T-helper 2 cell treated with Interferon-gamma antibody and Interleukin-4, amounts not matched to agents 100 ng/mL and 5 ng/mL, for 36 hours (primary cell): ENCODE results near the gene ANAPC15. TPM values are rescaled to one million over a fixed set of nuclear protein-coding genes. Genes with fewer than 3 reads are reported as not detected.
"Not testable (repeated sequence)": the region's sequence is repeated elsewhere in the genome, so short reads cannot be mapped to it uniquely, and the experiment has no call there.

Experiments
- intact Hi-C: fragments of 100-400 bp; cut with micrococcal nuclease; formaldehyde crosslinking; loops from one replicate; pipeline ENCODE4 v1.15.1; 2023
- total RNA-seq: library from RNA; stranded (reverse); gene quantifications from 2 replicates; pipeline ENCODE4 v1.2.3, GENCODE V29; 2022

ANAPC15 gene
- 77.9 and 78.0 TPM in 2 replicates for total RNA-seq

DNA sequence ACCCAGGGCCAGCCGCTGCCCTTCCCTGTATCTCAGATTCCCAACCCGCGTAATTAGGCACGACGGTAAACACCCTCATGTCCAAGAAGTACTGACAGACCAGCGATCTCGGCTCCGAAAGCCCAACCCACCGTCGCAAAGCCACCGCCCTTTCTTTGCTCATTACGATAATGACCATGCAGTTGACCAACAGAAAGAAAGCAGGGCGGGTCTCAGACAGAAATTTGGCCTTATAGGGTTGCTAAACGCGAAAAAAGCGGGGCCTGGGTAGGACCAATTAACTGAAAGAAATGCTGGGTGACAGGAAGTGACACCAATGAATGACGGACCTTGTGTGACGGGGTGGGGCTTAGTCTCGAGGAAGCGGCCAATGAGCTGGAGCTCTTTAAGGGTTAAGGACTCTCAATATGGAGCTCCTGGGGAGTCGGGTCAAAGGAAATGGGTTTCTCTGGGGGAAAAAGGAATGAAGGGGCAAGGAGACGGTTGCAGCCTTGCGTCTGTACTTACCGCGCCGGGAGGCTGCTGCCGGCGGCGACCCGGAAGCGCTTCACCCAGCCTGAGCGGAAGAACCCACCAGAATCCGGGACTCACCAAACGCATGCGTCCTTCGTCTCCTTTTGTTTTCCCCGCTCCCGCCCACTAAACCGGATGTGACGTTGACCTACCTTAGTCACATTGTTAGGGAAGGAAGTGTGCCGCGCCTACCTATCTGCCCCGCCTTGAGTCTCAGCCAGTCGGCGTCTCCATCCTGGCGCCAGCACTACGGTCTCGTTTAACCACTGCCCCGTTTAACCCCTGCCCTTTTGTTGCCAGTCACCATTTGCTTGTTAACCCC is at the start of gene ANAPC15:
TSS of gene ANAPC15 (minus strand) at position 553 of the 835 bp plus-strand sequence. CDS start 1,419 bp downstream, outside the sequence.
- intact Hi-C loops: loop anchor here (1.0 to 2.0 kb wide), 7 partner anchors 9 to 322 kb away; partner anchors contain the start of genes CLPB, LAMTOR1, LRRC51 and NUMA1

DNA sequence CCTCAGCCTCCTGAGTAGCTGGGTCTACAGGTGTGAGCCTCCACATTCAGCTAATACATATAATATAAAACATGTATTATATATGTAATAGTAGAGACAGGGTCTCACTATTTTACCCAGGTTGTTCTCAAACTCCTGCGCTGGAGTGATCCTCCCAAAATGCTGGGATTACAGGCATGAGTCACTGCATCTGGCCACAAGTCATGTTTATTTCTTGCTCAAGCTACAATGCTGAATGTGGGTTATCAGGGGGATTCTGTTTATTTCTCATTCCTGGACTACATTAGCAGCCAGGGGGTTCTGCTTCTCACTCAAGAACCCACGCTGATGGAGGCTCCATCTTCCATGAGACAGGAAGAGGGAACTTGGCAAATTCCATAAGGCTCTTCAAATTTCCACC is 47.8 kb upstream of the ANAPC15 start:
- intact Hi-C loops: no loop called here

DNA sequence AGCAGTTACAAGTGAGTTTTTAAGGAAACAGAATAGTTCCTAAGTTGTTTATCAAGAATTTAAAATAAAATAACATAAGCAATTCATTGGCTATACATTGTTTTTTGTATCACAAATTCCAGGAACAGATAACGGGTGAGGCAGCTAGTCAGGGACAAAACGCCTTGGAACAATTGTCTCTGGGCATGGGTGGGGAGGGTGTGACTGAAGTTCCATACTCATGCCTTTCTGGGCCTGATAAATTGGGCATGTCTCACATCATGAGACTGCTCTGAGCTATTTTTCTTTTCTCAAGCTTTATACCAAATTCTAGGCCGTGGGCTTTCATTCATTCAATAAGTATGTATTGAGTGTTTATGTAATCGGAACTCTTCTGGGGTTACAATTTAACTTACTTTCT is 44.6 kb upstream of the ANAPC15 start:
- intact Hi-C loops: no loop called here

DNA sequence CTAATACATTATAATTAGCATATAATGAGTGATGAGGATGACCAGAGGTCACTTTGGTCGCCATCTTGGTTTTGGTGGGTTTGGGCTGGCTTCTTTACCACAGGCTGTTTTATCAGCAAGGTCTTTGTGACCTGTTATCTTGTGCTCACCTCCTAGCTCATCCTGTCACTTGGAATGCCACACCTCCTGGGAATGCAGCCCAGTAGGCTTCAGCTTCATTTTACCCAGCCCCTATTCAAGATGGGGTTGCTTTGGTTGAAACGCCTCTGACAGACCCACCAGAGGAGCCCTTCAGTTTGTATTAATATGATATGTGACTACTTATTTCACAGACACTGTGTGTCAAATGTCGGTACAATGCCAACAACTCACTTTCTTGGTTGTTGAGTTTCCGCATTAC is 43.3 kb upstream of the ANAPC15 start:
- intact Hi-C loops: no loop called here

DNA sequence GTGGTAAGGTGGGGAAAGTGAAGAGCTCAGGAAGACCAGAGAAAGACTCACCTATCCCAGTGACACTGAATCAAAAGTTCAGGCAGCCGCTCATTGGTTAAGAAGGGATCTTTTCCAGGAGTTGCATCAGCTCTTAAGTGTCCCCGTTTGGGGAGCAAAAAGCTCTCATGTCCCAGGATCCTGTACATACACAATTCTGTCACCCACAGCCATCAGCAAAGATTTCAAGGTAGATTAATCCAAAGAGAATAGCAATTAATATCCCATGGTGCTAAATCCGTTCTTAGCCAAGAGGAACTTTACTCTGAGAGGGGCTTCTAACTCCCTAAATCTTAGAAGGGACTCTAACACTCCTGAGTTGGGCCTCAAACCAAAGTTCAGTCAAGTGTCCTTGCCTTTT is 42.3 kb upstream of the ANAPC15 start:
- intact Hi-C loops: no loop called here

DNA sequence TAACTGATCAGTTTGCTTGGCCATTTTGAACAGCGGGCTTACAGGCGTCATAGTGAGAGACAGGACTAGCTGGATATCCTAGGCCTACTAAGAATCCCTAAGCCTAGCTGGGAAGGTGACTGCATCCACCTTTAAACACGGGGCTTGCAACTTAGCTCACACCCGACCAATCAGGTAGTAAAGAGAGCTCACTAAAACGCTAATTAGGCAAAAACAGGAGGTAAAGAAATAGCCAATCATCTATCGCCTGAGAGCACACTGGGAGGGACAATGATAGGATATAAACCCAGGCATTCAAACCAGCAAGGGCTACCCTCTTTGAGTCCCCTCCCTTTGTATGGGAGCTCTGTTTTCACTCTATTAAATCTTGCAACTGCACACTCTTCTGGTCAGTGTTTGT is 41.4 kb upstream of the ANAPC15 start:
- intact Hi-C loops: not testable (repeated sequence)

DNA sequence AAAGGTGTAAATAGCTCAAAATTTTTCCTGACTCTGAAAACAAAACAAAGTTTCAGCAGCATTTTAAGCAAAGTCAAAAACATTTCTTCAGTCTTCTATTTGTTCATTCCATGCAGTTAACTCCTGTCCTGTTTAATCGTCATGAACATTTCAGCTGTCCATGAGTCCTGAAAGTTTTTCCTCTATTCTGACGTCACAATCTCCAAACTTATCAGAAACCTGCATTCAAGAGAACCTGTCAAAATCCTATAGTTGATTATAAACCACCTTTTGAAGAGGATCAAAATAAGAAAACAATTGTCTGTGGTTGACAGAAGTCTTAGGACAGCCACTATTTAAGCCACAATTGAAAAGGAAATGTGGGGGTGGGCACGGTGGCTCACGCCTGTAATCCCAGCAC is 38.4 kb upstream of the ANAPC15 start:
- intact Hi-C loops: no loop called here

DNA sequence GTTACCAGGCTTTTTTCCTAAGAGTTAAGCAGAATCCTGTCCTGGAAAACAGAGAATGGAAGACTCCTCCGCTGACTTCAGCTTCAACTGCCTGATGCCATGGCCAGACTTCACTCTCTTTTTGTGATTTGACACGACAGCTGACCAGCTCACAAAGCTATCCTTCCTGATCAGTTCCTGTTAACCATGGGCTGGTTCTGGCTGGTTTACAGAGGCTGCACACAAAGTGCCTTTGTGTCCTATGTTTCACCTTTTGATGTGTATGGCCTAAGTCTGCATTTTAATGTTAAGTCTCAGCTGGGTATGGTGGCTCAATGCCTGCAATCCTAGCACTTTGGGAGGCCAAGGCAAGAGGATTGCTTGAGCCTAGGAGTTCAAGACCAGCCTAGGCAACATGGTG is 34.1 kb upstream of the ANAPC15 start:
- intact Hi-C loops: no loop called here

DNA sequence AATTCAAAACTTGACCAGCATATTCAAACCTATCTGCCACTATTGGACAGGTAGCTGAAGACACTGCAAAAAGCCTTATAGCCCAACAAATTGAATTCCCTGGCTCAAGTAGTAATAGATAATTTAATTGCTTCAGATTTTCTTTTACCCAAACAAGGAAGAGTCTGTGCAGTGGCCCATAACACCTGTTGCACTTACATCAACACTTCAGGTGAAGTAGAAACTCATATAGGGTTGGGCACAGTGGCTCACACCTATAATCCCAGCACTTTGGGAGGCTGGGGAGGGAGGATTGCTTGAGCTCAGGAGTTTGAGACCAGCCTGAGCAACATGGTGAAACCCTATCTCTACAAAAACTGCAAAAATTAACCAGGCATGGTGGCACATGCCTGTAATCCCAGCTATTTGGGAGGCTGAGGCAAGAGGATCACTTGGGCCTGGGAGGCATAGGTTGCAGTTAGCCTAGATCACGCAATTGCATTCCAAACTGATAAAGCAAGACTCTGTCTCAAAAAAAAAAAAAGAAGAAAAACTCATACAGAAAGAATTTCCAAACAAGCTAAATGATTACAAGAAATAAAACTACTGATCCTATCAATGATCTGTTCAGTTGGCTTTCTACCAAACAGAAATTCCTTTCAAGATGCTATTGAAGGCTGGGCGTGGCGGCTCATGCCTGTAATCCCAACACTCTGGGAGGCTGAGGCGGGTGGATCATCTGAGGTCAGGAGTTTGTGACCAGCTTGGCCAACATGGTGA is 32.5 kb upstream of the ANAPC15 start:
- intact Hi-C loops: loop anchor here (1.0 to 5.0 kb wide), 6 partner anchors 32 to 287 kb away; partner anchors contain the start of genes ANAPC15, CLPB and LAMTOR1

DNA sequence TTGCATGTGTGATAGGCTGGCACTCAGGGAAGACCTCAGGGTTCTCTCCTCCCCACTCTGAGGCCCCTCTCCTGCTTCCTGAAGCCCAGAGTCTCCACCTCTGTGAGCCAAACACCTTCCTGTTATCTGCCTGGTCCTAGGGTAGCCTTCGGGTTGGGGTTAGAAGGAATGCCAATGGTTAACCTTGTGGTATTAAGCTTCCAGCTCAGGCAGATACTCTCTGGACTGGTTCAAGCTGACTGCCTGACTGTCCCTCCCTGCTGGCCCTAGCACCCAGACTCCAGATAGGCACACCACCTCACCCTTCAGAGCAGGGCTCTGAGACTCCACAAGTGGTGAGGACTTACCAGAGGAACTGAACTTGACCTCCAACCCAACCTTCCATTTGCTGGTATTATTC is 30.0 kb upstream of the ANAPC15 start:
- intact Hi-C loops: loop anchor here (5.0 kb wide), 4 partner anchors 40 to 290 kb away; partner anchors contain the start of genes CLPB and LAMTOR1

DNA sequence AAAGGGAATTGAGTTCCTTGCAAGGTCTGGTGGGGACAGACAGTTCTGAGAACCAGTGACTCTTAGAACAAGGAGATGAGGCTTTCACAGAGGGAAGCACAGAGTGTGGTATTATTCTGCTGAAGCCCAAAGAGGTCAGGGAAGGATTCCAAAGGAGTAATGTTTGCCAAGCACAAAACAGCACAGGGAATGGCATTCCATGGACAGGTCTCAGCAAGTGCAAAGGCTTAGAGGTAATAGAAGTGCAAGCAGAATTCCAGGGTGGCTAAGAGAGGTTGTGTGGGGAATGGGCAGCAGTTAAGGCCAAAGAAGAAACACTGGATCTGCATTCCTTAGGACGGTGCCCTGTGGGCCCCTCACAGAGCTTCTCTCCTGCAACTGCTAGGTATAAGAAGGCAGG is 29.6 kb upstream of the ANAPC15 start:
- intact Hi-C loops: loop anchor here (5.0 kb wide), 4 partner anchors 40 to 290 kb away; partner anchors contain the start of genes CLPB and LAMTOR1

DNA sequence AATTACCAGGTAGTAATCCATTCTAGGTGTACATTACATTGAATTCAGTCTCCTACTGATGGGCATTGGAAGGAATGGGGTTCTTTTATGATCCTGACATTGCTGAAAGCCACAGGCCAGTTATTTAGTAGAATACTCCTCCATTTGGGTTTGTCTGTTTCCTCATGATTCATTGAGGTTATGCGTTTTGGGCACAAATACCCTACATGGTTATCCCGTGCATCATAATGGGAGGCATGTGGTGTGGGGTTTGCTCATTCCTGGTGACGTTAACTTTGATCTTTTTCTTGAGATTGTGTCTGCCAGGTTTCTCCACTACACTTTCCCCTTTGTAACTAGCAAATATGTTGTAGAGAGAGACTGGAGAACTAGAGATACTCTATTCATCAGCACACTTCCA is 28.6 kb upstream of the ANAPC15 start:
- intact Hi-C loops: loop anchor here (5.0 kb wide), 4 partner anchors 39 to 291 kb away; partner anchors contain the start of genes CLPB and LAMTOR1

DNA sequence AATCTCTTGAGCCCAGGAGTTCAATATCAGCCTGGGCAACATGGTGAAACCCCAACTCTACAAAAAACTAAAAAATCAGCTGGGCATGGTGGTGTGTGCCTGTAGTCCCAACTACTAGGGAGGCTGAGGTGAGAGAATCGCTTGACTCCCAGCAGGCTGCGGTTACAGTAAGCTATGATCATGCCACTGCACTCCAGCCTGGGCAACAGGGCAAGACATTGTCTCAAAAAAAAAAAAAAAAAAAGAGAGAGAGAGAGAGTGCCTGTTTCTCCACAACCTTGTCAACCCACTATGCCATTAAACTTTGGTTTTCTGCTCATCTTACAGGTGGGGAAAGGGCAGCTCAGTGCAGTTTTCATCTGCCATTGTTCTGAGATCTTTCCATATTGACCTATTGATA is 28.2 kb upstream of the ANAPC15 start:
- intact Hi-C loops: loop anchor here (5.0 kb wide), 4 partner anchors 38 to 292 kb away; partner anchors contain the start of genes CLPB and LAMTOR1

DNA sequence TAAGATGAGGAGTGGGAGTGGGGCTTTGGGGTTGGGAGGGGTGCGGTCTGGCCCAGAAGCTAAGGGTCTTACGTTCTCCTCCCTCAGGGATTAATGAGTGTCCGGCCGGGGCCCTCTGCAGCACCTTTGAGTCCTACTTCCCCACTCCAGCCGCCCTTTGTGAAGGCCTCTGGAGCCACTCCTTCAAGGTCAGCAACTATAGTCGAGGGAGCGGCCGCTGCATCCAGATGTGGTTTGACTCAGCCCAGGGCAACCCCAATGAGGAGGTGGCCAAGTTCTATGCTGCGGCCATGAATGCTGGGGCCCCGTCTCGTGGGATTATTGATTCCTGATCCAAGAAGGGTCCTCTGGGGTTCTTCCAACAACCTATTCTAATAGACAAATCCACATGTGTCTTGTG is 27.0 kb upstream of the ANAPC15 start:
- intact Hi-C loops: no loop called here

DNA sequence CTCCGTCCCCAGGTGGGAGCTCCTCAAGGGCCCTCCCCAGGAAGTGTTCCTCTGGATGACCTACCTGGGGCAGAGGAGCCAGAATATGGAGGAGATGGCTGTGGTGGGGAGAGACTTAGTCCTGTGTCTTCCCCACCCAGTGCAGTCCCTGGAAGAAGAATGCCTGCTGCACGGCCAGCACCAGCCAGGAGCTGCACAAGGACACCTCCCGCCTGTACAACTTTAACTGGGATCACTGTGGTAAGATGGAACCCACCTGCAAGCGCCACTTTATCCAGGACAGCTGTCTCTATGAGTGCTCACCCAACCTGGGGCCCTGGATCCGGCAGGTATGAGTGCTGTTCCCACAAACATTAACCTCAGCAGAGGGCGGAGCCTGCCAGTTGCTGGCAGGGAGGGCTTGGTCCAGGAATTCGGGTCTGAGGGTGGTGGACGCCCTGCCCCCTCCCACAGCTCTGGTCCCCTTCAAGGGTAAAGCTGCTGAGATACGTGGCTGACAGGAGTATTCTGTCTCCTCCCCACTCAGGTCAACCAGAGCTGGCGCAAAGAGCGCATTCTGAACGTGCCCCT is 26.4 kb upstream of the ANAPC15 start:
- intact Hi-C loops: no loop called here

DNA sequence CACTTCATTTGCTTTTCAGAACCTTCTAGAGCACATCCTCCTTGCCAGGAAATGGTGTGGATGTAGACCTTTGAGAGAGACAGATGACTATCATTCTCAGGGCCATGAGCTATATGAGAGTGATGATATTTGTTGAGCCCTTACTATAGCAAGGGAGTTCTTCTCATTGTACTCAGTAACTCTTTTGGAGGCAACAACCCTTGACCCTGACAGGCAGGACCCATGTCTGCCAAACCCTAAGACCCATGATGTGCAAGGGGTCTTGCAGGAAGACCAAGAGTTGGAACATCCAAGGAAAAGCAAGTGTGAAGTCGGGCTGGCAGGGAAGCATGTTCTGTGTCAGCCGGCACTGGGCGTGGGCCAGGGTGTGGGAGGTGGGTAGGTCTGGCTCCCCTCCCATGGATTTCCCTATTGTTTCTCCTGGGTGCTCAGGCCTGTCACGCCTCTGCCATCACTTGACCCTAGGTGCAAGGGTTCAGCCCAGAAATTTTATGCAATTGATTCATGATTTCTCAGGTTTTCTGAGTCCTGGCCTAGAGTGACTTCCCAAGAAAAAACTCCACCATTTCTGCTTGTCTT is 24.3 kb upstream of the ANAPC15 start:
- intact Hi-C loops: no loop called here

DNA sequence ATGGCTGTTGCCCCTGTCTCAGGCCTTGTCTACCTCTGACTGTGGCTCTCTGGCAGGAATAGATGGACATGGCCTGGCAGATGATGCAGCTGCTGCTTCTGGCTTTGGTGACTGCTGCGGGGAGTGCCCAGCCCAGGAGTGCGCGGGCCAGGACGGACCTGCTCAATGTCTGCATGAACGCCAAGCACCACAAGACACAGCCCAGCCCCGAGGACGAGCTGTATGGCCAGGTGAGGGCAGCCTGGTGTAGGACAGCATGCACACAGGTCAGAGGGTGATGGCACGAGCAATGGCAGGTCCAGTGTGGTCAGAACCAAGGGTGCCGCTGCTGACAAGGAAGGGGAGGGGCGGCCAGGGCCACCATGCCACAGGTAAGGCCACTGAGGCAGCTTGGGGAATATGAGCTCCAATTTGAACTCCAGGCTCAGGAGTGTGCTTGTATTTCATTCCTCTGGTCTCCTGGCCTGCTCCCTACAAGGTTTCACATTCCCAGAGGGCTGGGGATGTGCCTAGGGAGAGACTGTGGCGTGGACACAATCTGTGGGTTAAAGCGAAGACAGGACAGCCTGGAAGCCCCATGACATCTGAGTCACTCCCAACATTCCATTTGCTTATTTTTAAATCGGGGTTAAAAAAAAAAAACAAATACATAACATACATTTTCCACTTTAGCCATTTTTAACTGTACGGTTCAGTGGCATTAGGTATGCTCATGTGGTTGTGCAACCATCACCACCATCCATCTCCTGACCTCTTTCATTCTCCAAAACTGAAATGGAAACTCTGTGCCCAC is 23.6 kb upstream of the ANAPC15 start:
- intact Hi-C loops: no loop called here

DNA sequence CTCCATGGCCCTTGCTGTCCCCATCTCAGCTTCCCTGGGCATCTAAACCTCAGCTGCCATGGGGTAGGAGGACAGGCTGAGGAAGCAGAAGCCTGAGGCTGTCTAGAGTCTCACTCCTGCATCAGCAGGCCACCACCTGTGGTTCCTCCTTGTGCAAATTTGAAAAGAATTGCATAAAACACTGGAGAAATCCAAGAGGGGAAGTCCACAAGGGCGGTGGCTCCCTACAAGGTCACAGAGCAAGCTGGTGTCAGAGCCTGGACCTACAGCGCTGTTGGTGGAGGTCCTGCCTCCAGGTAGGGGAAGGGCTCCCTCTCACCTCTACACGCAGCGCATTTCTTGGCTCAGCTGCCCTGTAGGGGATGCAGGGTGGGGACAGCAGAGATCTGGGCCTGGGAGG is 23.0 kb upstream of the ANAPC15 start, which contains the start of gene FOLR3:
TSS of gene FOLR3 (plus strand) at position 253 of the 400 bp plus-strand sequence. CDS start 228 bp downstream, outside the sequence.
- intact Hi-C loops: not testable (repeated sequence)

DNA sequence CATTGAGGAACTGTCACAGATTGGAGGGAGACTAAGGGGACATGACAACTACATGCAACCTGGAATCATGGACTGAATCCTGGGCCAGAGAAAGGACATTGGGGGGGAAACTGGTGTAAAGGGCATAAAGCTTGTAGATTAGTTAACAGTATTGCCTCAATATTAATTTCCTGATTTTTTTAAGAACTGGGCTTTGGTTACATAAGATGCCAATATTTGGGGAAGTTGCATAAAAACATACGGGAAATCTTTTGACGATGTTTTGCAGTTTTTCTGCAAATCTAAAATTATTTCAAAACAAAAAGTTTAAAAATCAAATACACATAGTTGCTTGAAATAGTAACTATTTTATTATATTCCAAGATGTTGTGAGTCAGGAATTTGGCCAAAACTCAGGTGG is 20.2 kb upstream of the ANAPC15 start:
- intact Hi-C loops: no loop called here

DNA sequence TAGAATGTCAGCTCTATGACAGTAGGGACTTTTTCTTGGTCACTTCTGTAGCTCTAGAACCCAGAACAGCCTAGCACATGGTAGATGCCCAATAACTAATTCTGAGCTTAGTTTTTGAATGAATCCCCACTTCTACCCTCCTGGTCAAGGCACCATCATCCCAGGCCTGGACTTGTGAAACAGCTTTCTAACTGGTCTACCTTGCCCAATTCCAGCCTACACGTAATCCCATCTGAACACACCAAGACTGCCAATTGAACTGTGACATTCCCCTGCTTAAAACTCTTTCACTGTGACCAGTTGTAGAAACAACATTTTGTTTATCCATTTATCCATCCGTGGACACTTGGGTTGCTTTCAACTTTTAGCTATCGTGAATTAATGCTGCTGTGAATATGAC is 16.9 kb upstream of the ANAPC15 start:
- intact Hi-C loops: no loop called here
